Eye (tissue), 1 donor: ENCODE results near the gene ZNF593.

ENCODE experiments used
- DNase-seq: peaks from one replicate; pipeline ENCODE4 v3.0.0-alpha.2; 2015

ZNF593 gene

DNA sequence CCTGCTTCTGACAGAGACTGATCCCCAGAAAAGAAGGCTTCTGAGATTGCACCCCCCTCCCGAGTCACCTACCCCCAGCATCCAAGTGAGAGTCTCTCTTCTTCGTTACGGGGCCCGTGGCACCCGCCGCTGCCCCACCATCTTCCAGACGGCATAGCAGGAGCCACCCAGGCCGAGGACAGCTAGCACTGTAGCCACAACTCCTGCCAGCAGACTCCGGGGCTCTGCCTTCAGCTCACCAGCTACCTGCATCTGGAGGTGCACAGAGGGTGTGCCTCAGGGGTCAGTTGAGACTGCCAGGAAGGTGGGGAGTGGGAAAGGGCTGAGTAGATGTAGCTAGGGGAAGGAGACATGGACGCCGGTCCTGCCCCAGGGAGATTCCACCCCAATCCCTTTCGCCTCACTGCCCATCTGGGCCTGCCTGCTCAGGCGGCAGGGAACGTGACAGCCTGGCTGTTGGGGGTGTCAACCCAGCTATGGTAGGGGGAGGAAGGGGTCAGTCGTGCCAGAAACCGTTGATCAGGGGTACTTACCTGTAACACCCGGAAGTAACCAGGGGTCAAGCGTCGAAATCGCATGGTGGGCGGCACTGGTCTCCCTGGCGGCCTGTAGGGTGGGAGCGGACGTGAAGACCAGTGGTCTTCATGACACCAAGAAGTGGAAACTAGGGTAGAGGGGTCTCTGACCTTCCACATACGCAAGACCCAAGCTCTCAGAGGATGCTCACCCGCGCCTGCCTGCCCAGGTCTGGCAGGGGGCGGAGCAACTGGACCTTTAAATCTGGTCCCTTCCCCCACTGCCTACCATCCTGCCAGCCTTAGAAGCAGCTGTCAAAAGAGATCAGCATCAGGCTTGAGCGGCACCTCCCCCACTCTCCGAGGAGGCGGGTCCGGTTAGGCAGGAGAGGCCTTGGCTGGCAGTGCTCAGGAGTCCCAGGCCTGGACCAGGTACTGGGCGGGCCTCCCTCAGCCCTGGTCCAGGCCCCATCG, 1.7 kb downstream of the ZNF593 start, which contains the start of gene ZNF593OS:
ZNF593OS (minus strand) TSS at position 749 of the 989 bp plus-strand sequence; CDS start at position 578, 171 bp downstream.
- peak; percentile 99 for DNase-seq

GRCh38 chr1:26175346-26175745, 5.6 kb downstream of the ZNF593 start:
- DNase-seq, result no peak

- no peak for DNase-seq
These were observed 7.5 kb downstream of the ZNF593 start, which contains the start of gene CNKSR1 for GRCh38 chr1:26177182-26177684. Gene CNKSR1 (plus strand): TSS chr1:26177491. CDS start chr1:26177548, 57 bp downstream.

GRCh38 chr1:26180010-26180506, 10.3 kb downstream of the ZNF593 start:
- no peak for DNase-seq

- no peak for DNase-seq
These were observed 12.1 kb downstream of the ZNF593 start for GRCh38 chr1:26181586-26182382.

DNA sequence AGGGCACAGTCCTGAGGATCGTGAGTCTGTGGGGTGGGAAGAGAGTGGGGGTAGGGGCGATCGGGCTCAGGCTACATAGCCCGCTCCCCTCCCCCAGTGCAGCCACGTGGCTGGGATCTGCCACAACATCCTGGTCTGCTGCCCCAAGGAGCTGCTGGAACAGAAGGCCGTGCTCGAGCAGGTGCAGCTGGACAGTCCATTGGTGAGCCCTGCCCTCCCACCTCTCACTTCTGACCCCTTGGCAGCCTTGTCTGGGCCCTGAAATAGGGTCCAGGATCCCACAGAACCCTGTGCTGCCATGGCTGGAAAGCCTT, 12.6 kb downstream of the ZNF593 start:
- no peak for DNase-seq

- no peak for DNase-seq
These were observed 14.4 kb downstream of the ZNF593 start for GRCh38 chr1:26184086-26184485.

- no peak for DNase-seq
These were observed 15.2 kb downstream of the ZNF593 start for GRCh38 chr1:26184883-26185282.

GRCh38 chr1:26187882-26188281, 18.2 kb downstream of the ZNF593 start:
- no peak for DNase-seq

GRCh38 chr1:26188477-26188876, 18.8 kb downstream of the ZNF593 start:
- DNase-seq, result no peak

GRCh38 chr1:26189331-26189730, 19.6 kb downstream of the ZNF593 start:
- no peak for DNase-seq

GRCh38 chr1:26189751-26190275, 20.1 kb downstream of the ZNF593 start:
- DNase-seq, result no peak

GRCh38 chr1:26190373-26190987, 20.8 kb downstream of the ZNF593 start, which contains the start of gene CATSPER4:
Gene CATSPER4 (plus strand): TSS chr1:26190602. CDS start chr1:26190628, 26 bp downstream.
- peak; percentile 79 for DNase-seq

GRCh38 chr1:26191739-26192138, 22.0 kb downstream of the ZNF593 start:
- DNase-seq, result no peak

- DNase-seq, result no peak
These were observed 26.1 kb downstream of the ZNF593 start for GRCh38 chr1:26195805-26196204.

DNA sequence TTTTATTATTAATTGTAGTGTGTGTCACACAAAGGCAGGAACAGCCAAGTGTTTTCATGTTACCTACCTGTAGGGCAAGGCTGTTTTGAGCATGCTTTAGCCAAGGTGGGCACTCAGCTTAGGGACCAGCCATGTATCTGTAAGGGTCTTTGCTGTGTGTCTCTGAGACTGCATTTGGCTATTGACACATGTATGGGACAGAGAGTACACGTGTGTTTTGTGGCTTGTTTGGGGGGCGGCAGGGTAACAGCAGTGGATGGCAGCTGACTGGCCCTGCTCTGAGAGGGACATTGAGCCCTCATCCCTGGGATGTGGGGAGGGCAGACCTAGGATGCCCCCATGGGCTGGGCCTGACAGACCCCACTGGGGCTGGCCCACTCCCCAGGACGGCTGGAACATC, 27.6 kb downstream of the ZNF593 start:
- DNase-seq, result no peak

DNA sequence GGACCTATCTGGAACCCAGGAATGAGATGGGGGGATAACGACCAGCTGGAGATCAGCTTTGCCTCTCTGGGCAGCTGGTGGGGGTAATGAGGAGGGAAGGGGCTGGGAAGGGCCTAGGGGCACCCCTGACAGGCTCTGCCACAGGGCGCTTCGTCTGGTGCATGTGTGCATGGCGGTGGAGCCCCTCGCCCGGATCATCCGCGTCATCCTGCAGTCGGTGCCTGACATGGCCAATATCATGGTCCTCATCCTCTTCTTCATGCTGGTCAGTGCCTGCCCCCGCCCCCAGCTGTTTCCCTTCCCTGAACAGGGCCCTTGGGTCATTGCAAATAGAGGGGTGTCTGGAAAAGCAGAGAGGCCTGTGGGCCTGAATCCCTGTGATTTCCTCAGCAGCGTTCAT, 28.1 kb downstream of the ZNF593 start:
- DNase-seq, result no peak

DNA sequence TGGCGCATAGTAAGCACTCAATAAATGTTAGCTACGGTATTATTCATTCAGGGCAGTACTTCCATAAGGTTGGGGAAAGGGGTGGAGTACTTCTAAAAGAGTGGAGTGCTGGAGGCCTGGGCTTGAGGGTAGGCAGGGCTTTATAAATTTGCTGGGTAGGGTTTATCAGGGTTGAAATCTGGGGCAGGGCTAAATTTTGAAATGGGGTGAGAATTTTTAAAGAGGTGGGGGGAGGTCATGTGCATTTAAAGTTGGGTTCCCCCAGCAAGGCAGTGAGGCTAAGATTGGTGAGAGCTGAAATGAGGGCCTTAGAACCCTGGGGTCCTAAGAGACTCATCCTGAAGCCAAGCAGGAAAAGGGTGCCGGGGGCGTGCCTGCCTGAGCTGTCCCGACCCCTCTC, 30.7 kb downstream of the ZNF593 start:
- no peak for DNase-seq

GRCh38 chr1:26203642-26204318, 34.1 kb downstream of the ZNF593 start:
- no peak for DNase-seq

- DNase-seq, result no peak
These were observed 40.6 kb downstream of the ZNF593 start for GRCh38 chr1:26210147-26210870.

GRCh38 chr1:26212726-26213125, 43.0 kb downstream of the ZNF593 start:
- DNase-seq, result no peak
